WTC11 (cell line): Measurements from ENCODE around the gene APBA3. TPM values are rescaled to one million over a fixed set of nuclear protein-coding genes. Genes with fewer than 3 reads are reported as not detected.

Source experiments
- ATAC-seq: fragments of 200-7000 bp; cut with Tn5 transposase; 2 replicates; pipeline ENCODE4 v1.10.0; 2021; ENCODE audit warnings: mild to moderate bottlenecking, moderate library complexity
- CTCF ChIA-PET: fragments of 300-600 bp; sonication (Branson Sonifier 250); formaldehyde crosslinking; loops from one replicate; lab custom pipeline; 2021; ENCODE audit warnings: antibody characterized with exemption; lab: Charles Lee
- POLR2A ChIA-PET: fragments of 350-600 bp; sonication (Branson Sonifier 250); formaldehyde crosslinking; loops from one replicate; lab custom pipeline; 2021; ENCODE audit warnings: antibody characterized with exemption; lab: Charles Lee
- DNase-seq: peaks from one replicate; pipeline ENCODE4 v3.0.0; 2021; ENCODE audit warnings: low spot score
- H3K27ac Mint-ChIP-seq: 2 replicates; pipeline ENCODE4 v1.8.0; 2021; ENCODE audit warnings: mixed read lengths
- H3K27me3 Mint-ChIP-seq: 2 replicates; pipeline ENCODE4 v1.8.0; 2021; ENCODE audit warnings: low read depth, mild to moderate bottlenecking, moderate library complexity, mixed read lengths
- H3K36me3 Mint-ChIP-seq: 2 replicates; pipeline ENCODE4 v1.8.0; 2021; ENCODE audit warnings: mixed read lengths
- H3K4me1 Mint-ChIP-seq: 2 replicates; pipeline ENCODE4 v1.8.0; 2022; ENCODE audit warnings: mixed read lengths
- H3K4me3 Mint-ChIP-seq: 2 replicates; pipeline ENCODE4 v1.8.0; 2021; ENCODE audit warnings: mild to moderate bottlenecking, moderate library complexity, mixed read lengths
- H3K9me3 Mint-ChIP-seq: 2 replicates; pipeline ENCODE4 v1.8.0; 2021; ENCODE audit warnings: mixed read lengths
- ESRRA ChIP-seq: sonication (generic); formaldehyde crosslinking; IDR thresholded peaks from 2 replicates; pipeline ENCODE4 v1.8.1; 2022; ENCODE audit warnings: mild to moderate bottlenecking, missing genetic modification reagents, borderline replicate concordance
- FOXJ3 ChIP-seq: sonication (generic); formaldehyde crosslinking; IDR thresholded peaks from 2 replicates; pipeline ENCODE4 v1.9.0; 2021; ENCODE audit warnings: missing genetic modification reagents, mild to moderate bottlenecking, borderline replicate concordance
- GABPB1 ChIP-seq: sonication (generic); formaldehyde crosslinking; IDR thresholded peaks from 2 replicates; pipeline ENCODE4 v1.8.1; 2023; ENCODE audit warnings: mild to moderate bottlenecking, missing genetic modification reagents
- HMGA2 ChIP-seq: fragments of 250-450 bp; sonication (Bioruptor Pico); IDR thresholded peaks from 2 replicates; pipeline ENCODE4 v1.4.0; 2021; ENCODE audit warnings: mild to moderate bottlenecking, moderate library complexity
- KAT7 ChIP-seq: sonication (generic); formaldehyde crosslinking; IDR thresholded peaks from 2 replicates; pipeline ENCODE4 v1.8.1; 2023; ENCODE audit warnings: missing genetic modification reagents, mild to moderate bottlenecking, borderline replicate concordance
- MXD4 ChIP-seq: fragments of 250-450 bp; sonication (Bioruptor Pico); IDR thresholded peaks from 2 replicates; pipeline ENCODE4 v1.8.0; 2021; ENCODE audit warnings: mild to moderate bottlenecking, moderate library complexity, borderline replicate concordance
- NFE2L1 ChIP-seq: sonication (generic); formaldehyde crosslinking; IDR thresholded peaks from 2 replicates; pipeline ENCODE4 v1.8.1; 2023; ENCODE audit warnings: missing genetic modification reagents
- NR2C2 ChIP-seq: sonication (generic); formaldehyde crosslinking; IDR thresholded peaks from 2 replicates; pipeline ENCODE4 v1.8.0; 2022; ENCODE audit warnings: mild to moderate bottlenecking, missing genetic modification reagents
- NR3C1 ChIP-seq: sonication (generic); formaldehyde crosslinking; conservative IDR thresholded peaks from 2 replicates; pipeline ENCODE4 v1.8.1; 2023; ENCODE audit warnings: low read depth, mild to moderate bottlenecking, missing genetic modification reagents
- RORB ChIP-seq: fragments of 250-450 bp; sonication (Bioruptor Pico); IDR thresholded peaks from 2 replicates; pipeline ENCODE4 v1.9.0; 2021; ENCODE audit warnings: mild to moderate bottlenecking
- SMAD3 ChIP-seq: sonication (generic); formaldehyde crosslinking; IDR thresholded peaks from 2 replicates; pipeline ENCODE4 v1.8.0; 2022; ENCODE audit warnings: missing genetic modification reagents, mild to moderate bottlenecking, borderline replicate concordance
- SMAD4 ChIP-seq: sonication (generic); formaldehyde crosslinking; IDR thresholded peaks from 2 replicates; pipeline ENCODE4 v1.8.0; 2022; ENCODE audit warnings: mild to moderate bottlenecking, missing genetic modification reagents
- STAT6 ChIP-seq: sonication (generic); formaldehyde crosslinking; conservative IDR thresholded peaks from 2 replicates; pipeline ENCODE4 v1.8.1; 2023; ENCODE audit warnings: mild to moderate bottlenecking, low read depth, missing genetic modification reagents, moderate library complexity
- ZNF138 ChIP-seq: sonication (generic); formaldehyde crosslinking; conservative IDR thresholded peaks from 2 replicates; pipeline ENCODE4 v1.8.1; 2022; ENCODE audit warnings: mild to moderate bottlenecking, moderate library complexity, missing genetic modification reagents
- ZNF317 ChIP-seq: sonication (generic); formaldehyde crosslinking; IDR thresholded peaks from 2 replicates; pipeline ENCODE4 v1.8.1; 2023; ENCODE audit warnings: low read depth, mild to moderate bottlenecking, moderate library complexity, missing genetic modification reagents, borderline replicate concordance
- total RNA-seq: library from RNA; stranded (reverse); gene quantifications from 3 replicates; pipeline ENCODE4 v1.2.3, GENCODE V29; 2021
- TF ChIP-seq, protein P1 (sequence below): fragments of 250-450 bp; sonication (Bioruptor Pico); IDR thresholded peaks from 2 replicates; pipeline ENCODE4 v1.9.0; 2021; ENCODE audit warnings: mild to moderate bottlenecking

The APBA3 gene
- total RNA-seq, 1 experiment from 2014 or later = 27.5 TPM

DNA sequence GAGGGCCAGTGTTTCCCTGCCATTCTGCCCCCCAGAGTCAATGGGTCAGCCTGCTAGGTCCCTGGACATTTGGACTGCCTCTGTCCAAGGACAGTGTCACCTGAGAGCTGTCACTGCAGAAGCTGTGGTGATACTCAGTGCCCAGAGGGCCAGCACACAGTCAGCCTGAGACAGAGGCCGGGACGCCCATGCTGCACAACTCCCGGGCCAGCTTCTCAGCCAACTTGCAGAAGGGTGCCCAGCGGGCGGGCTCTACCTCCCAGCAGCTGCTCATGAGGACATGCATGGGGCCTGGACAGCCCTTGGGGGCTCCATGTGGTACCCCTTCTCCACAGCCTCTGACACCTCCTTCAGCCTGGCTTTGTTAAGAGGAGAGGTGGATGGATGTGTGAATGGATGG is 14.3 kb upstream of the APBA3 start:
- ATAC-seq (no peak), DNase-seq (no peak)
- no peak overlapping the region for H3K4me3 Mint-ChIP-seq
- CTCF ChIA-PET = interaction anchor here (2.9 kb wide), 1 partner anchor 47 kb away, joined by 10 read pairs; no protein-coding TSS in a partner anchor
- H3K27me3 Mint-ChIP-seq = no peaks in the 10 kb centered on the region
- no peak overlapping the region for H3K27ac Mint-ChIP-seq
- peaks cover under 1% of the 10 kb centered on the region; the same call in 1 of the 2 replicates for H3K36me3 Mint-ChIP-seq
- peaks cover 5% of the 10 kb centered on the region for H3K4me1 Mint-ChIP-seq
- peaks cover 1% of the 10 kb centered on the region for H3K9me3 Mint-ChIP-seq
- no peak for TF ChIP-seq HMGA2
- TF ChIP-seq ESRRA (CRISPR knock-in tag) = no peak
- POLR2A ChIA-PET = interaction anchor here (0.9 kb wide), 1 partner anchor 14 kb away, joined by 3 read pairs; the partner anchor contains the start of gene MRPL54

- POLR2A ChIA-PET = interaction anchor here (0.9 kb wide), 1 partner anchor 13 kb away, joined by 3 read pairs; the partner anchor contains the start of gene MRPL54
- no peak for ATAC-seq
These were observed 13.9 kb upstream of the APBA3 start for GRCh38 chr19:3775374-3775711.

DNA sequence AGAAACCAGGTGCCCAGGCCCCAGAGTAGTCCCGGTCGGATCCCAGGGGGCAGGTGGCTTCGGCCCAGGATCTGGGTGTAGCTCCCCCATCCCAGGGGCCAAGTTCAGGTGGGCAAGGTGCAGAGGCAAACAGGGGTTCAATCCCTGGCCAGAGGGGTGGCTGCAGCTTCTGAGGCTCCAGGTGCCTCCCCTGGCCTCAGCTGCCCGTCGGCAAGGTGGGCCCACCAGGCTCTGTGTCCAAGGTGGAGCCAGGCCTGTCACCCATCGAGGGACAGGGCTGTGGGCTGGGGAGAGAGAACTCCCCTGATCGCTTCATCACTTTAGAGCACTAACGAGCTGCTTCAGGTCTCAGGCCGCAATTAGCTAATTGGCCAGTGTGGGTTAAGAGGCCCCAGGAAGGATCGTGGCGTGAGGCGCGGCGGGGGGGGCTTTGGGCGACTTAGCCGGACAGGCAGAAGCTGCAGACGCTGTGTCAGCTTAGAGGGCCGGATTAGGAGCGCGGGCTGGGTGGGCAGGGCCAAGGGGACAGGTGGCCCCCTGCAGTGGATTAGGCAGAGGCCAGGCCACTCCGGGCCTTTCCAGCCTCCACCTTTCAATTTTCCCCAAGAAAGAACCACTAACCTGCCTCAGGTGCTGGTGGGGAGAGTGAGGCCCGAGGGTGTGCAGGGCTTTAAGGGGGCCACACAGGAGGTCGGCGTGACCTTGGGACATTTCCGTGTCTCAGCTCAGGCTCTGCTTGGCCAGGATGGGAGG is 13.3 kb upstream of the APBA3 start:
- no peak overlapping the region for H3K4me3 Mint-ChIP-seq
- POLR2A ChIA-PET = interaction anchor here (0.9 kb wide), 1 partner anchor 12 kb away, joined by 3 read pairs; the partner anchor contains the start of gene MRPL54
- H3K4me1 Mint-ChIP-seq = peaks cover 5% of the 10 kb centered on the region
- no peak for TF ChIP-seq NFE2L1 (CRISPR knock-in tag)
- no peak for TF ChIP-seq FOXJ3 (CRISPR knock-in tag)
- no peak for TF ChIP-seq SMAD4 (CRISPR knock-in tag)
- no peak for TF ChIP-seq KAT7 (CRISPR knock-in tag)
- no peak for TF ChIP-seq MXD4
- no peak for TF ChIP-seq STAT6 (CRISPR knock-in tag)
- TF ChIP-seq, protein P1, sequence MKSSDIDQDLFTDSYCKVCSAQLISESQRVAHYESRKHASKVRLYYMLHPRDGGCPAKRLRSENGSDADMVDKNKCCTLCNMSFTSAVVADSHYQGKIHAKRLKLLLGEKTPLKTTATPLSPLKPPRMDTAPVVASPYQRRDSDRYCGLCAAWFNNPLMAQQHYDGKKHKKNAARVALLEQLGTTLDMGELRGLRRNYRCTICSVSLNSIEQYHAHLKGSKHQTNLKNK (CRISPR knock-in tag) = no peak
- no peak for TF ChIP-seq SMAD3
- TF ChIP-seq ZNF138 (CRISPR knock-in tag) = no peak
- no peak for TF ChIP-seq NR3C1 (CRISPR knock-in tag)
- TF ChIP-seq NR2C2 (CRISPR knock-in tag) = no peak
- no peak for TF ChIP-seq ZNF317
- TF ChIP-seq, all 79 proteins: peak for 0
- ATAC-seq = no peak
- no peaks in the 10 kb centered on the region for H3K27me3 Mint-ChIP-seq
- DNase-seq = no peak
- peak overlapping the region; percentile 63; the same call in 1 of the 2 replicates for H3K27ac Mint-ChIP-seq
- no peaks in the 10 kb centered on the region for H3K36me3 Mint-ChIP-seq
- H3K9me3 Mint-ChIP-seq = no peaks in the 10 kb centered on the region
- CTCF ChIA-PET = interaction anchor here (0.5 to 2.9 kb wide), 7 partner anchors 9 to 213 kb away, joined by 3 to 10 read pairs (median 3); partner anchors contain the start of gene GIPC3

More at GRCh38 chr19:3775374-3775711, 13.9 kb upstream of the APBA3 start:
- Mint-ChIP-seq H3K4me3 (no peak overlapping the region), H3K4me1 (peaks cover 5% of the 10 kb centered on the region), H3K36me3 (no peaks in the 10 kb centered on the region), H3K27ac (no peak overlapping the region), H3K27me3 (no peaks in the 10 kb centered on the region), H3K9me3 (no peaks in the 10 kb centered on the region)
- TF ChIP-seq RORB (CRISPR knock-in tag) (no peak), GABPB1 (CRISPR knock-in tag) (no peak)
- DNase-seq = no peak
- CTCF ChIA-PET = interaction anchor here (0.5 to 2.9 kb wide), 5 partner anchors 8 to 190 kb away, joined by 3 to 10 read pairs (median 4); partner anchors contain the start of gene GIPC3
